HG03521 (cell line): ENCODE measurements around the gene HSPA2.

Experiments
- ATAC-seq: cut with Tn5 transposase; IDR thresholded peaks from one replicate; pipeline ENCODE4 v1.9.1; 2021; ENCODE audit warnings: mild to moderate bottlenecking, moderate library complexity; ENCODE audit not compliant: unreplicated experiment

The HSPA2 gene

DNA sequence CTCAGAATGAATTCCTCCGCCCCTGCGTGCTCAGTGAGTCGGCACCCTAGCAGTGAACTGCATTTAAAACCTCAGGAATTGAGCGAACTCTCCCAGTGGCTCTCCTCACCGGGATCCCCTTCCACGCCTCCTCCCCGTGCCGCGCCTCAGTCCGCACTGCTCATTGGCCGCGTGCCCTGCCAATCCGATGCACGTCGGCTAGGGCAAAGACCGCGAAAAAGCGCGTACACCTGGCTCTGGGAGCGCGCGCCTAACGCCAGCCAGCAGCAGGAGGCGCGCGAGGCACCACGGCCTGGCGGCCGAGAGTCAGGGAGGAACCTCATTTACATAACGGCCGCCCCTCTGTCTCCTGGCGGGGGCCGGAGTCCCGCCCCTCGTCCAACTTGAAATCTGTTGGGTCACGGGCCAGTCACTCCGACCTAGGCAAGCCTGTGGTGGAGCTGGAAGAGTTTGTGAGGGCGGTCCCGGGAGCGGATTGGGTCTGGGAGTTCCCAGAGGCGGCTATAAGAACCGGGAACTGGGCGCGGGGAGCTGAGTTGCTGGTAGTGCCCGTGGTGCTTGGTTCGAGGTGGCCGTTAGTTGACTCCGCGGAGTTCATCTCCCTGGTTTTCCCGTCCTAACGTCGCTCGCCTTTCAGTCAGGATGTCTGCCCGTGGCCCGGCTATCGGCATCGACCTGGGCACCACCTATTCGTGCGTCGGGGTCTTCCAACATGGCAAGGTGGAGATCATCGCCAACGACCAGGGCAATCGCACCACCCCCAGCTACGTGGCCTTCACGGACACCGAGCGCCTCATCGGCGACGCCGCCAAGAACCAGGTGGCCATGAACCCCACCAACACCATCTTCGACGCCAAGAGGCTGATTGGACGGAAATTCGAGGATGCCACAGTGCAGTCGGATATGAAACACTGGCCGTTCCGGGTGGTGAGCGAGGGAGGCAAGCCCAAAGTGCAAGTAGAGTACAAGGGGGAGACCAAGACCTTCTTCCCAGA is at the start of gene HSPA2:
Gene HSPA2 (plus strand): TSS at position 534 of the 995 bp plus-strand sequence. CDS start 109 bp downstream, at position 643.
- peak; percentile 90 for ATAC-seq

DNA sequence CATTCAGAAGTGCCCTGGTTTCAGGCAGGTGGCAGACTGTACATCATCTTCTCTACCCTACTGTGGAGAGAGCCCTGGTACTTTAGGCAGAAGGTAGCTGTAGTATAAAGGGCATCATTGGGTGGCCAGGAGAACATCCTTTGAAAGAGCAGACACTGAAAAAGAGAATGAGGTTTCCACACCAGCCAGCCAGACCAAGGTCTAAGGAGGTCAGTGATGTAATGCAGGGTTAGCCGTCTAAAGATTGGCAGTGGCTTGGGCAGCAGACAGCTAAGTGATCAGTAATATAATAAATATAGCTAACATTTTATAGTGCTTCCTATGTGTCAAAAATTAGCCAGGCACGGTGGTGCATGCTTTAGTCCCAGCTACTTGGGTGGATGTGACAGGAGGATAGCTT is 48.9 kb upstream of the HSPA2 start:
- no peak for ATAC-seq

DNA sequence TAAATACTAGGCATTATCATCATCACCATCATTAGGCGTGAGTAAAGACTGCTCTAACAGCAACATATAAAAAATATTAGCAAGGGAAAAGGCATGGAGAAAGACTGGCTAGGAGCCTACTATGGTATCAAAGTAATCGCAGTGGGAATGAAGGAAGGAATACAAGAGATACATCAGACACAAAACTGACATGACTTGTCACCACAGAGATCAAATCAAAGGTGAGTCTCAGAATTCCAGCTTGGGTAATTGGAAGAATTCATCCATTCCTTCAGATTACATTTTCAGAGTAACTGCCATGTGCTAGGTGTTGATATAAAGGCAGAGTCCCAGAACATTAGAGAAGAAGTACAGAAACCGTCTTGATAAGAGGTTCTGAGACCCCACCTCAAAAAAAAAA is 47.1 kb upstream of the HSPA2 start:
- ATAC-seq: no peak

DNA sequence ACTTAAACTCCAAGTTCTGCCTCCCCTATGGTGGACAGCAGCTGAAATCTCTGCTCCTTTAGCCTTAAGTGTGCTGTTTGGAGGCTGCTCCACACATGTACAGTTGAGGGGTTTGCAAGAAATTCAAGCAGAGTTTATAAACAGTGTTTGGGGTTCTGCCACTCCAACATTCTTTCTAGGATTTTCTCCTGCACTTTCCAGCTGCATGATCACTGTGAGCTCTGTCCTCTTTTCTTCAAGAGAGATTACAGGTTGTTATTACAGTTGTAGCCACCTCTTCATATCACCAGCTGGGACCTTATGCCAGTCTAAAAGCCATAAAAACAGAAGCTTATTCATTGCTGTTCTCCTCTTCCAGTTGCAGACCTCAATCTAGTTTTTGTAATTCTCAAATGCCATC is 45.3 kb upstream of the HSPA2 start:
- ATAC-seq: no peak

DNA sequence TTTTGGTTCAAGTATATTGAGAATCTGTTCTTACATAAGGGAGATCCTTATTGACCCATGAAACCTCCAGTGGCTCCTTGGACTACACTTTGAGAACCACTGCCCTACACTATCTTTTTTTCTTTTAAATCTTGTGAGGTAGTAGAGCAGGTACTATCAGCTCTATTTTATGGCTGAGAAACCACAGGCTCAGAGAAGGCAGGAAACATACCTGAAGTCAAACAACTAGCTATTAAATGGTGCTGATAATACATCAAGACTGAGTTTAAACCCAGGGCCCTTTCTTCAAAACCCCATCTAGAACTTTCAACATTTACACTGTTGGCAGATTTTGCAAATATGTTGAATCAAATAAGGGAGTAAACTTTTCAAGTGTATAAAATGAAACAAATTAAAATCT is 43.8 kb upstream of the HSPA2 start:
- no peak for ATAC-seq

DNA sequence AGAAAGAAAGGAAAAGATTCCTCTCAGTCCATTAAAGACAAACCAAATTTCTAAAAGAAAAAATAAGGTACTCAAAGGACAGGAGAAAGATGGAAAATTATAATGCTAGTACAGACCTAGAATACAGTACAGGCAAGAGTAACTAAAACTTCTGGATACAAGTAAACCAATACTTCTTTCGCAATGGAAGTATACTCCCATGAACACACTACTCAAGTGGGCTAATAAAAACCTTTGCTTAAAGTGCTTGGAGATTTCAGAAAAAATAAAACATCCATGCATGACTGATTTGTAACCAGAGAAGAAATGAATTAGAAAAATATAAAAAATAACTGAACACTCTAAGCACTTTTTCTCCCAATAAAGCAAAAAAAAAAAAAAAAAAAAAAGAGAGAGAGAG is 40.5 kb upstream of the HSPA2 start:
- ATAC-seq: no peak

DNA sequence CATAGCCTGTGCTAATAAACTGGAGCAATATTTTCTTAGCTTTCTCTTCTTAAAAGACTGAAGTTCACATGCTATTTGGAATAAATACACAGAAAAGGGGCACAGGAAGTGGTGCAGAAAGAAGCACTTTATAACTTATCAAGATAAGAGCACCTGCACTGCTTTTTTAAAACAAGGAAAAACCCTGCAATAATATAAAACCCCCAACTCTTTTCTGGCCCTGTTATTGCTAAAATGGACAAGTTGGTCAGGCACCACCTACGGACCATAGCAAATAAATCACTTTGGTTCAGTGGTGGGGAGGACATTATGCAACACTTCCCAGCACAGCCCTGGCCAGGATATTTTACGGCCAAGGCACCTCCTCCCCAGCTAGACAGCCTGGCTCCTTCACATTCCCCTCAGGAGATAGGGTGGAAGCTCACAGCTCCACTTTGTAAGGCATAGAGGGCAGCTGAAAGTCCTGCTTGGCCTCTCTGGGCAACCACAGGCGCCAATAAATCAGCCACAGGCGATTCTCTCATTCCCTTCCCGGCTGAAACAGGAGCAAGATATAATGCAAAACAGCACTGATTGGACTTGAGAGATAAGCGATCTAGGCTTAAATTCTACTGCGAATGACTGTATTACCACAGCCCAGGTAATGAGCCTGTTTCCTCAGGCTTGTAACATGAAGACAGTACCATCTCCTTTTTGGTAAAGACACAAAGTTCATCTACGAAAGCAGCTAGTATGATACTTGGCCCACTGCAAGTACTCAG is 39.0 kb upstream of the HSPA2 start:
- no peak for ATAC-seq

DNA sequence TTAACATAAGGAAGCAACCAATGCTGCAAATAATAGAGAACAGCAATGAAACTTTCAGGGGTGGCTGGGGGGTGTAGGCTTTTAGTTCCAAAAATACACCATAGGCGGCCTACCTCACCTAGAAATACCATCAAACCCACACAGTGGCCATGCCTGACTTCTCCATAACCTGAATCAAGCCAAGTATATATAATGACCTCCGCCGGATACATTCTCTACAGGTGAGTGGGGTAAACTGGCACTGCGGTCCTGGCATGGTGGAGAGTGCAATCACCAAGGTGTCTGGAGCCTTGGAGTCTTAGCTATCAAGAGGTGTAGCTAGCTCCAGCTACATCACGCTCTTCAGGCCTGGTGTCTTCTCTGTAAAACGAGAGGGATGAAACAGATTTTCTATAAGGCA is 38.1 kb upstream of the HSPA2 start:
- no peak for ATAC-seq

DNA sequence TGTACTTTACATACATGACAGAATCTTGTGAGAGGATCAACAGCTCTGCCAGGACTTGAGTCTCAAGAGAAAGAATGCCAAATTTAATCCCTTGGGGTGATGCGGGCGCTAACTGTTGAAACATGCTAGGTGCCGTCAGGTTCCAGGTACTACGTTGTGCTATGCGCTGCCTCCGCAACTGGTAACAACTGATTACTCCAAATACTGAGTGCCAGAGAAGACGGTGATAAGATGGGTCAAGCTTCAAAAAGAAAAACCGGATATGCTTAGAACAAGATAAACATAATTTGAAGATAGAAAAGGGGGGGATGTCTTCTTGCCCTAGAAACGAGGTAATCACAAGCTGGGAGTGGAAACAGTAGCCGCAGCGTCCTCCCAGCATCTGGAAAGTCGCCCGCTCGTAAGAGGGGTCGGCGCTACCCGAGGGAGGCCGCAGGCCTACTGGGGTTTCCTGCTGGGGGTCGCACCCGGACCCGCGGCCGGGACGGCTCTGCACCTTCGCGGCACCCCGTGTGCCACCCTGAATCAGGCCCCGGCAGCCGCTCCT is 37.6 kb upstream of the HSPA2 start:
- ATAC-seq: no peak

DNA sequence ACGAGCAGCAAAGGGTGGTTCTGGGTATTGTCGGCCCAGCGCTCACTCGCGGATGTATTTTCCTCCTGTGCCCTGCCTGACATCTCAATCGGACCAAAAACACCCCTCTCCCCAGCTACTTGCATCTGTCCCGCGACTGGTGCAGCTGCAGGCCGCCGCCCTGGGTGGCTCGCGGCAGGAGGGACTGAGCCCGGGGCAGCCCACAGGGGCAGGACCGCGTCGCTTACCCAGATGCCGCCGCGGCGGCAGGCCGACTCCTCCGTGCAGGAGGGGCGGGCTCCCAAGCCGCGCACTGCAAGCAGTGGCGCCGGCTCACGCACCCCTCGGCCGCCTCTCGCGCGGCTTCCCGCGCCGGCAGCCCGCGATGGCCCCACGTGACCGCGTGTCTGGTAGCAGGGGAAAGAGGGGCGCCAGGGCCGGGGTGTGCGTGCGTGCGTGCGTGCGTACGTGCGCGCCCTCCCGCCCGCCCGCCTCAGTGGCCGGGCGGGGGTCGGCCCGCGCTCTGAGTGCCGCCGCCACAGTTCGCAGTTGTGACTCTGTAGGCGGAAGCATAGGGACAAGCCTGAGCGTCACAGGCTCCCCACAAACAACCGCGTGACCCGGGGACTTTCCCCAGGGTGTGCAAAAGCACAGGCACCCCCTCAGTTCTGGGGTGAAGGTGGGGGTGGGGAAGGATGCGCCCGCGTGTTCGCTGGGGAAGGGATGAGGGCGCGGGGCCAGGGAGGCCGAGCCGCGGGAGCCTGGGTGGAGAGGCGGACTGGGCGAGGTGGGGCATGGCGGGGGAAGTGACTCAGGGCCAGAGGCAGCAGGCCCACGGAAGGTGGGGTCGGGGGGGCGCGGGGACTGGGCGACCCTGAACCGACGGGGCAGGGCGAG is 36.9 kb upstream of the HSPA2 start, which contains the start of gene ZBTB25:
Gene ZBTB25 (minus strand): TSS at position 405 of the 876 bp plus-strand sequence. CDS start 13,305 bp downstream, outside the sequence.
- peak; percentile 59 for ATAC-seq

DNA sequence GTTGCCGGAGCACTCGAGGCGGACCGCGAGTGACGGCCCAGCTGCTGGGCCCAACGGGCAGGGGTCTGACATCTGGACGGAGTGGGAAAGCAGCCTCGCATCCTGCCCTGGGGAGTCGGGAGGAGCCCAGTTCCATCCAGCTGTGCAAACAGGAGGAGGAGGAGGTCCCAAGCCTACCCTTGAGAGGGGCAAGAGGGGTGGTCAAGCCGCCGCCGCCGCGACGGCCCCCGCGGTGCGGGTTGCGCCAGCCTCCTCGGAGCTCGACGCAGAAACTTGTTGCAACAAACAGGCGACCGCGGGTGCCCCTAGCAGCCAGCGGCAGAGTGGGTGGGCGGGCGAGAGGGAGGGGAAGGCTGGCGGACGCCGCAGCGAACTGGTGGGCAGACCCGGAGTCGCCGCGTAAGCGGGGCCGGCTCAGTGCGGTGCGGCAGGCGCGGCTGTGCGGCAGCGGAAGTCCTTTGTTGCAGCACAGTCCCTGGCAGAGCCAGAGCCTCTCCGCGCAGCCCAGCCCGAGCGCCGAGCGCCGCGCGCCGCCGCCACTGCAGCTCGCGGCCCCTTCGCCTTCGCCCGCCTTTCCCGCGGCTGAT is 36.1 kb upstream of the HSPA2 start, which contains the start of gene ZBTB1:
Gene ZBTB1 (plus strand): TSS at position 461 of the 587 bp plus-strand sequence. CDS start 16,735 bp downstream, outside the sequence.
- ATAC-seq: peak; percentile 19

DNA sequence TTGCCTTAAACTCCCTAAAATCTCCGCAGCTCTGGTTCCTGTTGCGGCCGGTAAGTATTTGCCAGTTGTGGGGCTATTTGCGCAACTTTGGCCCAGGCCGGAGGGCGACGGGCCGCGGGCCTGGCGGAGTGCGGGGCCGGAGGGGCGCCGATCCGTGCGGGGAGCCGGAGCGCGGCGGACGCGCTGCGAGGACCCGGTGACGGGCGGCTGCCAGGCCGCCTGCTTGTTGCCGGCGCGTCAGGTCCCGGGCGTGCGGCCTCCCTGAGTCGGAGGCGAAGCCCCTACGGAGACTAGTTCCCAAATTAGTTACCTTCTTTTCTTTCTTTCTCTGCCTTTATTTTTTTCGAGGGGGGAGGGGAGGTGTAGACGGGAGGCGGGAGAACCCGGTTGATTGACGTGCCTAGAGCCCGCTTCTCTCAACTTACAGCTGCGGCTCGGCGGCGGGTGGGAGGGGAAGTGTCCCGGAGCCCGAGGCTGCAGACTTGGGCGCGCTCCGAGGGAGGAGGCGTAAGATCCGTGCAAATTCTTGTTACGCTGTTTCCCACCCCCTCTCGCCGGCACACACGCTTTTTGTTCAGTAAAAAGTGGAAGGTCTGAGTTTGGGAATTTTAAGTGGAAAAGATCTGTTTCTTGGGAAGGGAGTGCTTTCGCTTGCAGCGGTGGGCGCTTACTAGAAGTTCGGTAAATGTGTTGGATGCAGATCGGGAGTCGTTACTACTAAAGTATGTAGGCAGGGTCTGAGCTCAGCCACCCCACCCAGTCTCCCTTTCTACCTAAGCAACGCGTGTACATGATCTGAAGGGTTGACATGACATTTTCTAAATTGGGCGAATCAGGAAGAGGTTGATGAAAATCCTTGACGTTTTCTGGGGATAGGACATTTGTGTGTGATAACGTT is 35.4 kb upstream of the HSPA2 start:
- ATAC-seq: peak; percentile 18

DNA sequence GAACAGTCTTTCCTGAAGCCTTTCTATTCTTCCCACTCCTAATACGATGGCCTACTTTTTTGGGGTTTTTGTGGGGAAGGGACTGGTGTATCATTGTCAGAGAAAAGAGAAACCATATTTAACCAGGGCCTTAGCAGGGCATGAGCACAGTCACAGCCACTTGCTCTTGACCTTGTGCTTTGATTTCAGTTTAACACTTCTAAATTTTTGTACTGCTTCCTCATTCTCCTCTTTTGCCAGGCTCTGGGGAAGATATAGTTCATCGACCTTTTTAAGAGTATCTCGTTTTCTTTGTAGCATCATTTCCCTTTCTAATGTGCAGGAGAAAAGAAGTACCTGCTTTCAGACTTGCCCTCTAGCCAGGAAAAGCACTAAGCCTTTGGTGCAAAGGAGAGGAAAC is 33.8 kb upstream of the HSPA2 start:
- ATAC-seq: no peak

DNA sequence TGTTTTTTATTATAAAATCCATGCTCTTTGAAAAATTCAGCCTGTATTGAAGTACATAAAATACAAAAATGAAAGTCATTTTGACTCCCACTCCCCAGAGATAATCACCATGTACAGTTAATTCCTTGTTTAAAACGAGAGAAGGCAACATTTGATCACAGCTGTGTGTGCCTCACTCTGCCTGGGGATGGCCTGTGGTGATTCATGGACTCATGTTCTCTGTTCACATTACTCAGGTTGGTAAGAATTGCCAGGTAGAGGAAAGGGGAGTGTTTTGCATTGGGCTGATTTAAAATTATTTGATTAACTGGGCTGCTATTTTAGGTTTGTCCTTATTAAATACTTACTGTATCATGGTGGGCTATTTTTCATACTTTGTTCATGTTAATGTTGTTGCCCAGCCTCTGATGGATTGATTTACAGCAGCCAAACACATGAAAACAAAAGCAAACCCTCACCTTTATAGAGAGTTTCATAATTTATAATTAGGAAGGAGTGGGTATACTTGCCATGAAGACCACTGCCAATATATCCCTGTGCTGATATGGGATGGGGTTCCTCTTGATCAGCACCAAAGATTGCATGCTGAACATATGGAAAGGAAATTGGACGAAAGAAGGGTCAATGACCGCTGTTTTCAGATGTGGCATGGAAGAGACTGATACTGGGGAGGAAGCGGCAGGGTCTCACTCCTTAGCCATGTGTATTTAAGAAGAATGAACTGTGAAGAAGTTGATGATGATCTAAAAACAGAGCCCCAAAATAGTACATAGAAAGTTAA is 33.0 kb upstream of the HSPA2 start:
- no peak for ATAC-seq

DNA sequence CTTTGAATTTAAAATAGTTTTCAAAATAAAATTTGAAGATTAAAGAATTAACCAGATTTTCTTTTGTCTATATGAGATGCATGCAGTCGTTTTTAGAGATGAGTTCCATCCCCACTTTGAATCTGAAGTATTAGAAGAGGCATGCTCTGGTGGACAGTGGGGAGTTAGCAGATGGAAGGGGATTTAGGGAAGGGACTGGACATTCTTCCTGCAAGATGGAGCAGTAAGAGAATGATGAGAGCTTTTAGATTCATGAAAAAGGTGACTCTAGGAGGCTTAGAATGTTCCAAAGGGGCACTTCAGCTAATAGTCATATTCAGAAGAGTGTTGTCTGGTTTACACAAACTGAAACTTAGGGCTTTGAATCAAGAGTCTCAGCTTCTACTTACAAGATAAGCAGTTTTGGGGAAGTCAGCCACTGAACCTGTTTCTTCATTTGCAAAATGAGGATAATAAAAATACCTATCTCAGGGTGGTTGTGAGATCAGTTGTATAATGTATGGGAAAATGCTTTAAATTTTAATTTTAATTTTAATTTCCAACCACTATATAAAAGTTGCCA is 32.2 kb upstream of the HSPA2 start:
- no peak for ATAC-seq

DNA sequence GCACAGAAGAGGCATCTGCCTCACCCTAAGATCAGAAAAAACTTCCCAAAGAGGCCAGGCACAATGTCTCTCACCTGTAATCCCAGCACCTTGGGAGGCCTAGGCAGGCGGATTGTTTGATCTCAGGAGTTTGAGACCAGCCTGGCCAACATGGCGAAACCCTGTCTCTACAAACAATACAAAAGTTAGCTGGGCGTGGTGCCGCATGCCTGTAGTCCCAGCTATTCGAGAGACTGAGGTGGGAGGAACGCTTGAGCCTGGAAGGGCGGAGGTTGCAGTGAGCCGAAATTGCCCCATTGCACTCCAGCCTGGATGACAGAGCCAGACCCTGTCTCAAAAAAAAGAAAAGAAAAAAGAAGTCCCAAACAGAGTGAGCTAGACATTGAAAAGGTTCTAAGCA is 31.5 kb upstream of the HSPA2 start:
- no peak for ATAC-seq

DNA sequence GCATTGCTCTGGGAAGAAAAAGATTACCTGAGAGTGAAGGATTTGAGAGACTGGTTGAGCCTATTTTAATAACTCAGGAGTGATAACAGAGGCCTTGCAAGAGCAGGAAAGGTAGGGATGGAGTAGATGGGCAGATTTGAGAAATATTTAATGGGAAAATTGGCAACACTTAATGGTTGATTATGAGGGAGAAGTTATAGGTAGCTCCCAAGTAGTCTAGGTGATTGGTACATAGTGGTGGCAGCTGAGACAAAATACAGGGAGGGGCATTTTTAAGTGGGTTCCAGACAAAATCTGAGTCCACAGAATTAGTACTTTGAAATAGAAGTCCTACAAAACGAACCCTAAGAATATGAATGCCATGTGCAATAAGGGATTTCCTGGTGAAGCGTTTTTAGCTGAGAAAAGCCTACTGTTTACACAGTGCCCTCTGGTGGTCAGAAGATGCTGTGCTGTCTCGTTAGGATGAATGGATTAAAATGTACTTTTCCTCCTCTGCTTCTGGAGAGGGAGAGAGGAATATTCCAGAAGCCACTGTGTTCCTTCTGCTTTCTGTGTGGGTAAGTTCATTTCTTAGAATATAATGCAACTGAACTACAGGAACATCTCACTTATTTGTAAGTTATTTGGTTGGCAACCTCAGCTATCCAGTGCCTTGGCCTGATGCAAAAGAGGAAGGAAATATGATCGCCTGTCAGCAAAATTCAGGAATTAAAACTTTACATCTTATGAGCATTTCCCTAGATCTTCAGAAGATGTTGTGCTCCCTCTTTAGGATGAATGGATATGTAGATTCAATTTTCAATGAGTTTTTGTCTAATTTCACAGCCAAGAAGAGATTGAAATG is 29.5 kb upstream of the HSPA2 start:
- ATAC-seq: no peak
